Breast epithelium (tissue), 3 donors: ENCODE measurements around the gene NPSR1.

Source experiments
- POLR2AphosphoS5 ChIP-seq, 3 donors: sonication (generic); formaldehyde crosslinking; IDR thresholded peaks; one replicate each; pipeline ENCODE4 v1.6.1; 2017; ENCODE audit warnings: antibody characterized with exemption in 3 of 3
- TF ChIP-seq, protein P1 (sequence below), 3 donors: fragments of 450-650 bp; IDR thresholded peaks; one replicate each; pipeline ENCODE4 v1.5.1; 2016 to 2017; ENCODE audit warnings: antibody characterized with exemption in 3 of 3, mild to moderate bottlenecking in 3 of 3, moderate library complexity in 3 of 3

- no peak for TF ChIP-seq POLR2AphosphoS5 (IDR thresholded peaks at IDR 0.05)
- TF ChIP-seq, protein P1, sequence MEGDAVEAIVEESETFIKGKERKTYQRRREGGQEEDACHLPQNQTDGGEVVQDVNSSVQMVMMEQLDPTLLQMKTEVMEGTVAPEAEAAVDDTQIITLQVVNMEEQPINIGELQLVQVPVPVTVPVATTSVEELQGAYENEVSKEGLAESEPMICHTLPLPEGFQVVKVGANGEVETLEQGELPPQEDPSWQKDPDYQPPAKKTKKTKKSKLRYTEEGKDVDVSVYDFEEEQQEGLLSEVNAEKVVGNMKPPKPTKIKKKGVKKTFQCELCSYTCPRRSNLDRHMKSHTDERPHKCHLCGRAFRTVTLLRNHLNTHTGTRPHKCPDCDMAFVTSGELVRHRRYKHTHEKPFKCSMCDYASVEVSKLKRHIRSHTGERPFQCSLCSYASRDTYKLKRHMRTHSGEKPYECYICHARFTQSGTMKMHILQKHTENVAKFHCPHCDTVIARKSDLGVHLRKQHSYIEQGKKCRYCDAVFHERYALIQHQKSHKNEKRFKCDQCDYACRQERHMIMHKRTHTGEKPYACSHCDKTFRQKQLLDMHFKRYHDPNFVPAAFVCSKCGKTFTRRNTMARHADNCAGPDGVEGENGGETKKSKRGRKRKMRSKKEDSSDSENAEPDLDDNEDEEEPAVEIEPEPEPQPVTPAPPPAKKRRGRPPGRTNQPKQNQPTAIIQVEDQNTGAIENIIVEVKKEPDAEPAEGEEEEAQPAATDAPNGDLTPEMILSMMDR (IDR thresholded peaks at IDR 0.05) = no peak
These were observed 149.7 kb downstream of the NPSR1 start for GRCh38 chr7:34807548-34808340.
